HG02884 (cell line): ENCODE measurements around the gene TMEM63A.
"Not testable (repeated sequence)": the region's sequence is repeated elsewhere in the genome, so short reads cannot be mapped to it uniquely, and the experiment has no call there.

ENCODE experiments used
- ATAC-seq: cut with Tn5 transposase; IDR thresholded peaks from one replicate; pipeline ENCODE4 v1.9.1; 2021; ENCODE audit warnings: mild to moderate bottlenecking, moderate library complexity; ENCODE audit not compliant: unreplicated experiment

The TMEM63A gene

DNA sequence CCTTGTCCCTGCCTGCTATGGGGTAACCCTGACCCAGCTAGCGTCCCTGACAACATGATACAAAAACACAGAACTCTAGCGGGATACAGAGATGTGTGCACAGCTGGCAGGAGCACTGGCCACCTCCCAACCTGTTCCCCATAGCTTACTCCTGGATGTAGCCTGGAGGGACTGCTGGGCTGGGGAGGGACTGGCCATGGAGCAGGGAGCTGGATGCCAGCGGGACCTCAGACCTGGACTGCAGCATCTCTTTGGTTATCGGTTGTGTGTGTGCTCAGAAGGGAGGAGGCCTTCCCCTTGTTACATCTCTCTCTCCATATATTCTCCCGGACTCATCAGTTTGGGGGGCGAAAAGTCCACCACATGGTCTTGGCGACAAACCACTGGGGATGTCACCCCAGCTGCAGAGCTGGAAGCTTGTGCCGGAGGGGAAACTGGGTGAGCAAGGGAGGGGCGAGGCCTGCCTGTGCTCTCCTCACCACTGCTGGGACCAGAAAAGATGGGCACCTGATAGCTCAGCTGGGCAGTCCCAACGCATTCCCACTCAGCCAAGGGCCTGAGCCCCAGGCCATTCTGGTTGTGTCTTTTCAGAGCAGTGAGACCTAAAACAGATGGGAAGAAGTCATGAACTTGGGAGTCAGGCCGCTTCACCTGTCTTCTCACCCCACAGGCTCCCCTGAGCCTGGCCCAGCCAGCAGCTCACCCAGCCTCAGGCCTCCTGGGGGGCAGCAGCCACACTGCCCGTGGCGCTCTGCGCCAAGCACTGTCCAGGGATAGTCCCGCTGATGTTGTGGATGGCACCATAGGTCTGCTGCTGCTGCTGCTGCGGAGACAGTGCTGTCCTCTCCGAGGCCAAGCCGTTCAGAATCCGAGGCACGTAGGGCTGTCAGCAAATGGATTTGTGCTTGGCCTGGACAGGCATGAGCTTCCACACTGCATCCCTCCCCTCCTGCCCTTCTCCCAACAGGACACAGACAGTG lies 35.6 kb downstream of the TMEM63A start:
- no peak for ATAC-seq

DNA sequence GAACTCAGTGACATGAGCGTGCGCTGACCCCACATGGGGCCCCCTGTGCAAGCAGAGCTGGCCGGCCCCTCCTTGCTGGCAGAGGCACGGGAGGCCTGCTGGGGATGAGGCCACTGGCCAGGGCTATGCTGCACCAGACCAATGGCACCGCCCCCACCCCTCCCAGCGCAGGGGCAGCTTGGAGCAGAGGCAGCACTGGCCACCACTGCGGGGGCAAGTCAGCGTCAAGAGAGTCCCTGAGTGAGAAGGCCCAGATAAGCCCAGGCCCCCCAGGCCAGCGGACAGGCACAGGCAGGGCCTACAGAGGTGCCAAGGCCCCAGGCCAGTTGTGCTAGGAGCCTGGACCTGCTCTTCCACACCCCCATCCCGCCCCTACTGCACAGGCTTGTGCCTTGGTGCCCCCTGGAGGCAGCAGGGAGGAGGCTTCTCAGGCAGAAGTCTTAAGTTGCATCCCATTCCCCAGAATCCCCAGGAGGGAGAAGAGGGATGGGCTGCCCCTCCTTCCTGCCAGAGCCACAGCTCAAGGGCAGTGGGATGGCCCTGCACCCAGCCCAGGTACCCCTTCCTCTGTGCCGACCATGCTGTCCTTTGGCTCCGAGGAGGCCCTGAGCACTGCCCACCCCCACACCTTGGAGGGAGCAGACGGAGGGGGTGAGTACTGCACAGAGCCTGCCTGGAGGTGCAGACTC lies 36.5 kb downstream of the TMEM63A start:
- no peak for ATAC-seq

DNA sequence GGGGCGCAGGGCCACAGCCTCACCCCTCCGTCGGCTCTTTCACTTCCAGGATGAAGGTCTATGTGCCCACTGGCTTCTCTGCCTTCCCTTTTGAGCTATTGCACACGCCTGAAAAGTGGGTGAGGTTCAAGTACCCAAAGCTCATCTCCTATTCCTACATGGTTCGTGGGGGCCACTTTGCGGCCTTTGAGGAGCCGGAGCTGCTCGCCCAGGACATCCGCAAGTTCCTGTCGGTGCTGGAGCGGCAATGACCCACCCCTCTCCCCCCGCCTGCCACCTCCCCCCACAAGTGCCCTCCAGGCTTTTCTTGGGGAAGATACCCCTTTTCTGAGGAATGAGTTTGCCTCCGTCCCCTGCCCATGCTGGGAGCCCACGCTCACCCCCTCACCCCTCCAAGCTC lies 37.1 kb downstream of the TMEM63A start:
- ATAC-seq = no peak

DNA sequence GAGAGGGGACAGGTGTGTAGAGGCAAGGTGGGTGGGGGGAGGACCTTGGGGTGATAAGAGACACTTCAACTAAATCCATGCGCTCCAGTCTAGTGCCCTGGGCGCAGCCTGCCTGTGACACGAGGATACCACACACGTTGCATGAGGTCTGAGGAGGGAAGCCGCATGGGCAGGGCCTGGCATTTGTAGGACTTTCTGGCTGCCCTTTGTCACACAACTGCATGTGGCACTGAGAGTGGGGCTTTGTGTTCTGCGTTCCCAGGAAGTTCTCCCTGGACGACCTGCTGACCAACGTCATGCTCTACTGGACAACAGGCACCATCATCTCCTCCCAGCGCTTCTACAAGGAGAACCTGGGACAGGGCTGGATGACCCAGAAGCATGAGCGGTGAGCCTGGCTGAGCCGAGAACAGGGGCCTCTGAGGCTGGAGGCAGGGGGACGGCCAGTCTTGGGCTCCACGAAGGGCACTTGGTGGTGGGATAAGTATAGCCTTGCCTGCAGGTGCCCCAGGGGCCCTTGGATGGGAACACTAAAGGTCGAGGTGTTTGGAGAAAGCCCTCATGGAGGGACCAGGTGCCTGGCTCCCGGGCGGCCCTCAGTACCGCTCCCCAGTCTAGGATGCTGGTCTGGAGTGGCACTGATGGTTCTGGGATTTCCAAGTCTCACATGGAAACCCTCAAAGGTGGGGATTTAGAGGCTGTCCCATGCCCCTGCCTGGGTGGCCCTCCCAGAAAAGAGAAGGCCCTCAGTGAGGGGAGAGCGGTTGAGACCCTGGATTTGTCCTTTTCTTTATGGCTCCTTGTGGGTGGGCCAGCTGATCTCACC lies 37.7 kb downstream of the TMEM63A start:
- ATAC-seq = no peak

DNA sequence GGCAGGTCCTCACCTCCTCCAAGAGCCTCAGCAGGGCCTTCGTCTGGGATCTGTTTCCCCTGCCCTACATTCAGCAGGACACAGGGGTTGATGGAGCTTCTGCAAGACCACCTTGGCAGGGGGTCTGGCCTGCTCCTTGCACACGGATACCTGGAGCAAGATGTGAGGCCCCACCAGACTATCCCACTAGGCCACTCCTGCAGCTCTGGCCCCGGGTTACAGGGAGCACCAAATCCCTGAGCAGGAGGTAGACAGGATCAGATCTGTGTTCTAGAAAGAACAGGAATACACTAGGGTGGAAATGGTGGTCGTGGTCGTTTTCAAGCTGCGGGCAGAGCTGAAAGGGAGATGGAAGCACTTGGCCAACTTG lies 38.8 kb downstream of the TMEM63A start:
- no peak for ATAC-seq

DNA sequence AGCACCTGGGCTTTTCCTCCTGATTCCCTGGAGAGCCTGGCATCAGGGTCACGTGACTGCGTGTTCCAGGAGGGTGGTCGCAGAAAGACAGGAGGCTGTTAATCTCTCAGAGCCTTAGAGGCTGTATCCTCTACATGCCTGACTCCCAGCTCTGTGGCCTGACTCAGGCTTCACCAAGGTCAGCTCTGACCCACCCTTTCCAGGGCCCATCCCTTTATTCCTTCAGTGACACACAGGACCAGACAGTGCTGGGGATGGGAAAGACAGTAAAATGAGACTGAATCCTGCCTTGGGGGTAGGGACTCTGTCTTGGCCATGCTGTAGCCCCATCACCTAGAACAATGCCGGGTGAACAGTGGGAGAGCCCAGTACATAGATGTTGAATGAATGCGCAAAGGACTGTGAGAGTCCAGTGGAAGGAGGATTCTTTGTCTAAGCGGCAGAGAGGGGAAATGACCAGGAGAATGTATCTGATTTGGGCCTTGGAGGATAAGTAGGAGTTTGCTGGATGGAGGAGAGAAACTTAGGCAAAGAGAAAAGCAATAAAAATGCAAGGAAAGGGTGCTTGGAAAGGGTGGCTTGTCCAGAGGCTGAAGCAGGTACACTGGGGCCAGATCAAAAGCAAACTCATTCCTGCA lies 39.3 kb downstream of the TMEM63A start:
- no peak for ATAC-seq

DNA sequence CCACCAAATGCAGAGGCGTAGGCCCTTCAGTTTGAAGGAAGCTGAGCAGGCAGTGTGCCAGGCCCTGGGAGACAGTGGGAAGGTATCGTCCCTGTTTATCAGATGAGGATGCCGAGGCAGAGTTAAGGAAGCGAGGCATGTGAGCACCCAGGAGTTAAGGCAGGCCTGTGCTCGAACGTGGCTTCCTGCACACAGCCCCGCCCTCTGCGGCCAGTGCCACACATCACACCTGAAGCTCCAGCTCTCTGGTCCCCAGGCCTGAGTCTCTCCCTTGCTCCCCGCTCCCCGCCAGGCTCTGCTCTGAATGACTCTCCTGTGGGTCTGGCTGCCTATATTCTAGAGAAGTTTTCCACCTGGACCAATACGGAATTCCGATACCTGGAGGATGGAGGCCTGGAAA lies 40.1 kb downstream of the TMEM63A start:
- no peak for ATAC-seq

DNA sequence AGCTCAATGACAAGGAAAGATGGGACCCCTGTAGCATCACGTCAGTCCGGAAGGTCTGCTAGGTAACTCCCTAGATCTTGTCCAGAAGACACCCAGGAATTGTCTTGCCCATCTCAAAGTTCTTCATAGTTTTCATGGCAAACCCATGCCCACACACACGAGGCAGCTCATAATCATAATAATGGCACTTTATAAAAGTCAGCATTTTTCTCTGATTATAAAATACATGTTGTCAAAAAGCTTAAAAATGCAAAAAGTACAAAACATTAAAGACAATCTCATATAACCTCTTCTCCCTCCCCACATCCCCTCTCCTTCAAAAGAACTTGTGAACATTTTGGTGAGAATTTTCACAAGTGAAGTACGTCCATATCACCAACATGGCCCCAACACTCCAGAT lies 41.5 kb downstream of the TMEM63A start:
- no peak for ATAC-seq

DNA sequence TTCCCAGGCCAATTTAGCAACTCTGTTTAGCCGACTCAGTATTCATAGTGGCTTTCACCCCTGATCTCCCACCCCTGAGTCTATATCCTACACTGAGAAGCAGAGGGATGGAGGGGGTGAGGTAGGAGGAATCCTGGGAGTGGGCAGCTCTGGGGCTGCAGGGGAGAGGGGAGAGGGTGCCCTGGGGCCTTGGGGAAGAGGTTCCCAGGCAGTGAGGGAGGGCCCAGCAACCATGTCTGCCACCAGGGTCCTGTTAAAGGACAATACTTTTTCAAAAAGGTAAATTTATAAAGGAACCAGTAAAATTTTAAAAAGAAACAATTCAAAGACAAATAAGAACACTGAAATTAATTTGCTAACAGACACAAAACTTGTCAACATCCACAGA lies 42.0 kb downstream of the TMEM63A start:
- ATAC-seq = no peak

DNA sequence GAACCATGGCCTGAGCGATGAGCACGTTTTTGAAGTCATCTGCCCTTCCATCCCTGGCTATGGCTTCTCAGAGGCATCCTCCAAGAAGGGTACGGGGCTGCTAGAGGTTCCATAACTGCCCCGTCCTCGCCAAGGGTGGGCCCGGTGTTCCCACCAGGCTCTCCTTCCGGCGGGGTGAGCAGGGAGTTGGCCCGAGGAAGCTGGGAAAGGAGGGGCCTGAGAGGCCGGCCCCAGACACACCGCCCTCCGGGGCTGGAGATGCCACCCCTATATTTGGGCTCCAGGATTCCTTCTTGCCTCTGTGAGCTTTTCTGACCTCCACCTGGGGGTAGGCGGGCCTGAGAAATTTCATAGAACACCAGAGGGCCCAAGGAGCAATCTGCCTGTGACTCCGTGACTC lies 43.4 kb downstream of the TMEM63A start:
- ATAC-seq = no peak

DNA sequence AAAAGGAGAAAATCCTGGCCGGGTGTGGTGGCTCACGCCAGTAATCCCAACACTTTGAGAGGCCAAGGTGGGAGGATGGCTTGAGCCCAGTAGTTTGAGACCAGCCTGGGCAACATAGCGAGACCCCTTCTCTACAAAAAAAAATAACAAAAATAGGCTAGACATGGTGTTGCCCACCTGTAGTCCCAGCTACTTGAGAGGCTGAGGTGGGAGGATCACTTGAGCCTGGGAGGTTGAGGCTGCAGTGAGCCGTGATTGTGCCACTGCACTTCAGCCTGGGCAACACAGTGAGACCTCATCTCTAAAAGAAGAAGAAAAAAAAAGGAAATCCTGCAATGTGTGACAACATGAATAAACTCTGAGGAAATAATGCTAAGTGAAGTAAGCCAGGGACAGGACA lies 45.9 kb downstream of the TMEM63A start:
- not testable (repeated sequence) for ATAC-seq

DNA sequence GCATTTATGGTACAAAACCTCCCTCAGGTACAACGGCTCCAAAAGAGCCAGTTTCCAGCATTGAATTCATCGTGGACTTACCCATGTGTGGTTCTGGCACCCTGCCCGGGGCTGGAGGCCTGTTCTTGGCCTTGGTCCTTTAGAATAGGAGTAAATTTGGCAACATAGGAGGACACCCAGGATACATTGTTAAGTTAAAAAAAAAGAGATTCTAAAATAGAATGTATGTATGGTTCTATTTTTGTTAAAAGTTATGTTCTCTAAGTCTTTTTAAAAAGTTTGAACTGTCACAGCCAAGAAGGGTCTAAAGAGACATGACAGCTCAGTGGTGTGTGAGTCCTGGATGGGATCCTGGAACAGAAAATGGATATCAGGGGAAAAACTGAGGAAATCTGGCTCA lies 46.3 kb downstream of the TMEM63A start:
- no peak for ATAC-seq

DNA sequence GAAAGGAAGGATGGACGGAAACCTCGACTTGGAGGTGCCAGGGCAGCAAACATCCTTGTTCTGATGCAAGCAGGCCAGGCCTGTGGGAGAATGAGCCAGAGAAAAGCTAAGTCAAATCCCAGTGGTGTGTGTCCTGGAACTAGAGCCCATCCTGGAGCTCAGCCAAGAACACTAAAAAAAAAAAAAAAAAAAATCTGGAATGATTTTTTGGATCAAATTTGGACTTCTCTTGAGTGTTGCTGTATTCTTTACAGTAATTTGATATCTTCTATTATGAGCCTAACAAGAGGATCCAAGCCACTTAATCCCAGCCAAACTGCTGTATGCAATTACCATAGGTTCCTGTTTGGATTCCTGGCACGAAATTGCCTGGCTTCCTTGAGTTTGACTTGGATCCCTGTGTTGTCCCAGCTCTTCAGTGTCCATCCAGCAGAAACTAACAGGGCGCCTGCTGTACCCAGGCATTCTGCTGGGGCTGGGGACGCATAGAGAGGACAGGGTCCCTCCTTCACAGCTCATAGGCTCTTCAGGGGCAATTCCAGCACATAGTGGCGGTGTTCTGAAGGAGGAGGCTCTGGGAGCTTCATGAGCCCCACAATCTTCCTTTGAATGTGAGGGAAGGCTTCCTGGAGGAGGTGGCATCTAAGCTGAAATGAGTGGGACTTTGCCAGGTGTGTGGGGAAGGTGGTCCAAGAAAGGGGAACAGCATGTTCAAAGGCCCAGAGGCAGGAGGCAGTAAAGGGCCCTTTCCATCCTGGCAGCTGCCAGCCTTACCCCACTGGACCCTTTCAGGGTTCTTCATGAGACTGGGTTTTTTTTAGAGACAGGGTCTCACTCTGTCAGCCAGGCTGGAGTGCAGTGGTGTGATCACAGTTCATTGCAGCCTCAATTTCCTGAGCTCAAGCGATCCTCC lies 47.5 kb downstream of the TMEM63A start:
- ATAC-seq = no peak

DNA sequence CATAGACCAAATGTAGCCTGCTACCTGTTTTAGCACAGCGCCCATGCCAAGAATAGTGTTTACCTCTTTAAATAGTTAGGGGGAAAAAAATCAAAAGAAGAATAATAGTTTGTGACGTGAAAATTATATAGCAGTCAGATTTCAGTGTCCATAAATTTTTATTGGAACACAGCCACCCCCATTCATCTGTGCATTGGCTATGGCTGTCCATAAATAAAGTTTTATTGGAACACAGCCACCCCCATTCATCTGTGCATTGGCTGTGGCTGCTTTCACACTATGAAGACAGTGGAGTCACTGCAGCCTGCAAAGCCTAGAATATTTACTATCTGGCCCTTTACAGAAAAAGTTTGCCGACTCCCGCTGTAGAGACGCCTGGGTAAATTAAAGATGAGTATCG lies 51.3 kb downstream of the TMEM63A start:
- no peak for ATAC-seq

DNA sequence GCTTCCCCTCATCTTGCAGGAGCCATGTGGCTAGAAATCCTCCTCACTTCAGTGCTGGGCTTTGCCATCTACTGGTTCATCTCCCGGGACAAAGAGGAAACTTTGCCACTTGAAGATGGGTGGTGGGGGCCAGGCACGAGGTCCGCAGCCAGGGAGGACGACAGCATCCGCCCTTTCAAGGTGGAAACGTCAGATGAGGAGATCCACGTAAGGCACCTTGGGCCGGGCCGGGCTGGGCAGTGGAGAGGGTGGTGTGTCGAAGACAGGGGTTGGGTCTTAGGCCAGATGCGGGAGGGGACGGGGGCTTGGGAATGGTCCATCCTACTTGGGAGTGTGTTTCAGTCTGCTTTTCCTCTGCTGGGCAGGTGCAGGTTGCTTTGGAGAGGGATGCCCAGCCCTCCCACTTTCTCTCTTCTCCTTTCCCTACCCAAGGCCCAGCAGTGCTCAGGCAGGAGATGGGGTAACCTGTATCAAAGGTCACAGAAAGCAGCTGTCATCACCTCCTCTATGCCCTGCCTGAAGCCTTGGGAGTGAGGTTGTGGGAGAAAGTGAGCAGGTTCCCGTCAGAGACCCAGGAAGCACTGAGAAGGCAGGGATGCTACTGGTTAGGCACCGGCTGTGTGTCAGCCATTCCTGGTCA lies 53.4 kb downstream of the TMEM63A start:
- no peak for ATAC-seq

DNA sequence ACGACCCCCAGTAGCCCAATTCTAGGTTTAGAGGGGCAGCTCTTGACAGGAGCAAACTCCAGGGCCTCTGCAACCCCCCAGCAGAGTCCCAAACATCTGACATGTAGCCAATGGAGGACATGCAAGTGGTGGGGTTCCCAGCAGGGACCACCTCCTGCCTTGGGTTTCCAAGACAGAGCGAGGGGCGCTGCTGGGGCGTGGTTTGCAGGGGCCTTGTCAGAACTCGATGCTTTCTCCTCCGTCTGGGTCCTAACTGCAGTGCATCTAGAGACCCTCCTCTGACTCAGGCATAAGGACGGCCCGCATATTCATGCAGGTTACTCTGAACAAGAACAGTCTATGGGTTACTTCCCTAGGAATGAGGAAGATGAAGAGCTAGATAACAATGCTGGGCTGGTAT lies 55.1 kb downstream of the TMEM63A start:
- ATAC-seq = no peak

DNA sequence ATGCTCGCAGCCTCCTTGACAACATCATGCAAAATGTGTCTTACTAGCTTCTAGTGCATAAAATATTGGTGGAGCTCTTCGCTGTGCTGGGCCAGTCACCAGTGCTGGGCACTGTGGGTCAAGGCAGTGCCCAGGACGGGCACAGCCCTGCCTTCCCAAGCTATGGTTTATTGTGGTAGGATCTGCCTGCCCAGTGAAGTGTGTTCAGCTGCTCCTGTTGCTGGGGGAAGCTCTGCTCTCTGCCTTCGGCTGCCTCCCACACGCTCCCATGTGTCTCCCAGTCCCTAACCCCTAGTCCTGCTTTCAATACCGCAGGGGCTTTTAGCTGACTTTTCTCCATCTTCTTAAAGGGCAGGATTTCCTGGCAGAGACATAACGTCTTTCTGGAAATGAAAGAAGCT lies 56.6 kb downstream of the TMEM63A start:
- ATAC-seq = no peak

DNA sequence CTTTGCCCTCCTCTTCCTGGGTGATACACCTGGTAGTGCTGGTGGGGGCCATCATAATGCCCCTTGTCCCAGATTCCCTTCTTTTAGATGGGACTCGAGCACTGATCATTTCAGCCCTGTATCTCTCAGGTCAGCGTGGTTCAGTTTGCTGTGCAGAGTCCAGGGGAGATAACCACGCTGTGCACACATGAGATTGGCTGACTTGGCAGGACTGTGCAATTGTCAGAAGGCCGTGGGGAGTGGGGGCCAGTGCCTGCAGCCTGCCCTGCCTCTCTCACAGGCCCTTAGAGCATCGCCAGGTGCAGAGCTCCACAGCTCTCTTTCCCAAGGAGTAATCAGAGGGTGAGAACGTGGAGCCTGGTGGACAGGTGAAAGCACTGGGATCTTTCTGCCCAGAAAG lies 57.1 kb downstream of the TMEM63A start:
- no peak for ATAC-seq

DNA sequence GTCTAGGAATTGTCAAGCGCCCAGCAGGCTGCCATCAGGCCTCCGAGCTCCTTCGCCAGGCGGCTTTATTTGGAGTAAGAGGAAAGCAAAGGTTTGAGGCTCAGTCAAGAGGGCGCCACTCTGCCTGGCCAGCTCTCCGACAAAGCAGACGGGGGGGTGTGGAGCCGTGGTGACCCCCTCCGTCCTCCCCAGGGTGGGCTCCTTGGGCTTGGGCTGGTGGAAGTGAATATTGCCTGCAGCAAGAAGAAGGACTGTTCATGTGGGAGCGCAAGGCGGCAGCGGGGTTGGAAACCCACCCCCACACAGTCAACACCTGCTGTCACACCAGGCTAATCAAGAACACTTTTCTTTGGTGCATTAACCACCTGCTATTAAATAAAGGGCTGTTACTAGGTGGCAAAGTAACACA lies 57.6 kb downstream of the TMEM63A start:
- no peak for ATAC-seq
